Kidney tubule cell (primary cell): Measurements from ENCODE around the gene LRRC8E.

Source experiments
- DNase-seq: peaks from one replicate; pipeline ENCODE4 v3.0.0-alpha.2; 2018; ENCODE audit warnings: low spot score

The LRRC8E gene

GRCh38 chr19:7868326-7868670, 20.0 kb upstream of the LRRC8E start:
- no peak for DNase-seq

- DNase-seq = peak; percentile 82
Observed at GRCh38 chr19:7868671-7869452, 19.4 kb upstream of the LRRC8E start.

GRCh38 chr19:7869453-7869909, 18.8 kb upstream of the LRRC8E start:
- peak; percentile 62 for DNase-seq

- peak; percentile 38 for DNase-seq
Observed at GRCh38 chr19:7869910-7870511, 18.3 kb upstream of the LRRC8E start.

- DNase-seq = peak; percentile 60
Observed at GRCh38 chr19:7870571-7871436, 17.5 kb upstream of the LRRC8E start.

- DNase-seq = peak; percentile 80
Observed at GRCh38 chr19:7871437-7872305, 16.6 kb upstream of the LRRC8E start.

GRCh38 chr19:7872306-7873204, 15.8 kb upstream of the LRRC8E start:
- DNase-seq = no peak

- DNase-seq = no peak
Observed at GRCh38 chr19:7873304-7874075, 14.8 kb upstream of the LRRC8E start.

GRCh38 chr19:7874076-7874896, 14.0 kb upstream of the LRRC8E start, which contains the start of gene PRR36:
TSS of gene PRR36 (minus strand) at chr19:7874390. CDS start at chr19:7873689, 701 bp downstream.
- DNase-seq = peak; percentile 67

GRCh38 chr19:7874897-7875273, 13.4 kb upstream of the LRRC8E start:
- DNase-seq = no peak

- peak; percentile 17 for DNase-seq
Observed at GRCh38 chr19:7877249-7877836, 11.0 kb upstream of the LRRC8E start.

- no peak for DNase-seq
Observed at GRCh38 chr19:7879111-7879807, 9.1 kb upstream of the LRRC8E start.

- no peak for DNase-seq
Observed at GRCh38 chr19:7879836-7880235, 8.5 kb upstream of the LRRC8E start.

GRCh38 chr19:7881910-7882309, 6.4 kb upstream of the LRRC8E start:
- DNase-seq = no peak

GRCh38 chr19:7883105-7883504, 5.2 kb upstream of the LRRC8E start:
- no peak for DNase-seq

- DNase-seq = no peak
Observed at GRCh38 chr19:7883796-7884570, 4.3 kb upstream of the LRRC8E start.

- DNase-seq = no peak
Observed at GRCh38 chr19:7885818-7886217, 2.5 kb upstream of the LRRC8E start.
